ENCODE data around the gene FGF5.

FGF5 gene

GRCh38 chr4:80340036-80340435 is 73.6 kb downstream of the FGF5 start:
- POLR2A ChIA-PET: no interaction called here
- CTCF ChIA-PET: no interaction called here
- no peak for DNase-seq (ENCODE audit: extremely low spot score)
- TF ChIP-seq SP1 (IDR thresholded peaks at IDR 0.05): no peak
